Vagina (tissue), 2 donors: Measurements from ENCODE around the gene INTS11. TPM values are rescaled to one million over a fixed set of nuclear protein-coding genes. Genes with fewer than 3 reads are reported as not detected.

ENCODE experiments used
- DNase-seq, 2 donors: peaks; one replicate each; pipeline ENCODE4 v3.0.0-alpha.2; 2017; ENCODE audit errors: extremely low spot score in 2 of 2
- H3K27ac ChIP-seq: fragments of 200-600 bp; sonication (generic); one replicate; pipeline ENCODE4 v1.5.1; 2019
- H3K27me3 ChIP-seq: fragments of 200-600 bp; sonication (generic); one replicate; pipeline ENCODE4 v1.5.1; 2019
- H3K36me3 ChIP-seq, 2 donors: fragments of 200-600 bp; sonication (generic); one replicate each; pipeline ENCODE4 v1.5.1; 2017 to 2019
- H3K4me1 ChIP-seq: fragments of 200-600 bp; sonication (generic); one replicate; pipeline ENCODE4 v1.5.1; 2019
- H3K4me3 ChIP-seq, 2 donors: fragments of 200-600 bp; sonication (generic); 1 replicate in 1 of 2; 2 replicates in 1 of 2; pipeline ENCODE4 v1.5.1; 2016 to 2019
- H3K9me3 ChIP-seq: fragments of 200-600 bp; sonication (generic); one replicate; pipeline ENCODE4 v1.5.1; 2019
- CTCF ChIP-seq, 3 experiments: fragments of 450-650 bp in 2 of 3; fragments of 200-600 bp in 1 of 3; sonication (generic) in 1 of 3; IDR thresholded peaks; one replicate each; pipeline ENCODE4 v1.5.1; 2017 to 2019; ENCODE audit warnings: antibody characterized with exemption in 3 of 3, mild to moderate bottlenecking in 2 of 3, moderate library complexity in 2 of 3
- POLR2A ChIP-seq, 2 donors: fragments of 450-650 bp; IDR thresholded peaks; one replicate each; pipeline ENCODE4 v1.6.1; 2017; ENCODE audit warnings: antibody characterized with exemption in 2 of 2, mild to moderate bottlenecking in 2 of 2, moderate library complexity in 2 of 2
- POLR2AphosphoS5 ChIP-seq, 2 donors: sonication (generic); formaldehyde crosslinking; IDR thresholded peaks; one replicate each; pipeline ENCODE4 v1.9.0; 2017; ENCODE audit warnings: antibody characterized with exemption in 2 of 2, mild to moderate bottlenecking in 2 of 2, low read depth in 1 of 2; ENCODE audit not compliant: insufficient read depth in 1 of 2
- intact Hi-C: fragments of 100-400 bp; cut with DNase I; formaldehyde crosslinking; loops from one replicate; pipeline ENCODE4 v1.15.1; 2023
- total RNA-seq: library from RNA; depleted of rRNA; stranded (reverse); fragments of >200 nt; gene quantifications from one replicate; pipeline ENCODE4 v1.2.3, GENCODE V29; 2016

The INTS11 gene
- total RNA-seq, 1 donor from 2014 or later, result 142 TPM

GRCh38 chr1:1336931-1337792 is 12.7 kb upstream of the INTS11 start:
- TF ChIP-seq POLR2AphosphoS5 (IDR thresholded peaks at IDR 0.05; ENCODE audit: insufficient read depth in 1 of 2, low read depth in 1 of 2), result no peak
- no peak for TF ChIP-seq CTCF (IDR thresholded peaks at IDR 0.05)
- TF ChIP-seq POLR2A (IDR thresholded peaks at IDR 0.05), result no peak
- H3K27ac ChIP-seq, result no peak overlapping the region

GRCh38 chr1:1336446-1336845 is 12.0 kb upstream of the INTS11 start:
- peaks cover 0 to 33% of the 10 kb centered on the region in 2 donors for H3K36me3 ChIP-seq
- no peak overlapping the region for H3K4me3 ChIP-seq
- no peak for DNase-seq
- no peaks in the 10 kb centered on the region for H3K9me3 ChIP-seq
- peaks cover 20% of the 10 kb centered on the region for H3K4me1 ChIP-seq
- intact Hi-C loops, result no loop called here
- H3K27ac ChIP-seq, result no peak overlapping the region
- H3K27me3 ChIP-seq, result no peaks in the 10 kb centered on the region
- TF ChIP-seq POLR2AphosphoS5 (IDR thresholded peaks at IDR 0.05; ENCODE audit: insufficient read depth in 1 of 2, low read depth in 1 of 2) (no peak), CTCF (IDR thresholded peaks at IDR 0.05) (no peak)

More at GRCh38 chr1:1336931-1337792, 12.7 kb upstream of the INTS11 start:
- Histone ChIP-seq H3K4me1 (peaks cover 19% of the 10 kb centered on the region), H3K27me3 (no peaks in the 10 kb centered on the region), H3K9me3 (no peaks in the 10 kb centered on the region), H3K36me3 (peaks cover 0 to 33% of the 10 kb centered on the region in 2 donors), H3K4me3 (no peak overlapping the region)
- intact Hi-C loops, result no loop called here
- DNase-seq, result no peak

GRCh38 chr1:1335792-1336248 is 11.4 kb upstream of the INTS11 start:
- intact Hi-C loops, result no loop called here
- TF ChIP-seq POLR2AphosphoS5 (IDR thresholded peaks at IDR 0.05; ENCODE audit: insufficient read depth in 1 of 2, low read depth in 1 of 2) (no peak), POLR2A (IDR thresholded peaks at IDR 0.05) (no peak), CTCF (IDR thresholded peaks at IDR 0.05) (no peak)
- peaks cover 0 to 33% of the 10 kb centered on the region in 2 donors for H3K36me3 ChIP-seq
- H3K4me1 ChIP-seq, result peaks cover 26% of the 10 kb centered on the region
- H3K27me3 ChIP-seq, result no peaks in the 10 kb centered on the region
- H3K27ac ChIP-seq, result no peak overlapping the region
- no peak overlapping the region for H3K4me3 ChIP-seq
- DNase-seq, result no peak
- H3K9me3 ChIP-seq, result no peaks in the 10 kb centered on the region

GRCh38 chr1:1335283-1335682 is 10.8 kb upstream of the INTS11 start:
- TF ChIP-seq CTCF (IDR thresholded peaks at IDR 0.05), result no peak
- Histone ChIP-seq H3K27ac (no peak overlapping the region), H3K4me1 (peaks cover 32% of the 10 kb centered on the region), H3K27me3 (no peaks in the 10 kb centered on the region), H3K36me3 (peaks cover 0 to 30% of the 10 kb centered on the region in 2 donors), H3K9me3 (no peaks in the 10 kb centered on the region), H3K4me3 (no peak overlapping the region)
- intact Hi-C loops, result no loop called here
- DNase-seq, result no peak

- no peak for DNase-seq
- TF ChIP-seq POLR2A (IDR thresholded peaks at IDR 0.05), result no peak
- TF ChIP-seq CTCF (IDR thresholded peaks at IDR 0.05), result no peak
- no peak for TF ChIP-seq POLR2AphosphoS5 (IDR thresholded peaks at IDR 0.05; ENCODE audit: insufficient read depth in 1 of 2, low read depth in 1 of 2)
- peaks cover 0 to 26% of the 10 kb centered on the region in 2 donors for H3K36me3 ChIP-seq
- H3K4me3 ChIP-seq, result no peak overlapping the region
- H3K27me3 ChIP-seq, result no peaks in the 10 kb centered on the region
- intact Hi-C loops, result no loop called here
- no peaks in the 10 kb centered on the region for H3K9me3 ChIP-seq
- H3K27ac ChIP-seq, result no peak overlapping the region
- H3K4me1 ChIP-seq, result peaks cover 36% of the 10 kb centered on the region
These were observed 10.4 kb upstream of the INTS11 start for GRCh38 chr1:1334835-1335234.
